Lung (tissue), 12 donors: ENCODE results near the gene RGL1. TPM values are rescaled to one million over a fixed set of nuclear protein-coding genes. Genes with fewer than 3 reads are reported as not detected.
A peak's percentile ranks its signal among the peaks of the same experiment; 100 is the strongest.

Source experiments
- ATAC-seq: fragments of 200-7000 bp; cut with Tn5 transposase; one replicate; pipeline ENCODE4 v1.9.1; 2020; ENCODE audit warnings: moderate number of reproducible peaks; ENCODE audit not compliant: insufficient read depth, low FRiP score
- DNase-seq, 3 donors: peaks; one replicate each; pipeline ENCODE4 v3.0.0-alpha.2; 2013 to 2017
- H3K27ac ChIP-seq, 2 donors: one replicate each; pipeline ENCODE4 v1.5.1; 2013; ENCODE audit warnings: mild to moderate bottlenecking in 2 of 2, moderate library complexity in 2 of 2, control low read depth in 1 of 2, inconsistent platforms in 1 of 2, low read depth in 1 of 2, low read length in 1 of 2
- H3K27me3 ChIP-seq, 3 donors: one replicate each; pipeline ENCODE4 v1.5.1; 2013; ENCODE audit warnings: low read length in 2 of 3; ENCODE audit not compliant: control insufficient read depth in 3 of 3, insufficient read depth in 3 of 3
- H3K36me3 ChIP-seq, 4 donors: one replicate each; pipeline ENCODE4 v1.5.1; 2013; ENCODE audit warnings: low read length in 4 of 4, mild to moderate bottlenecking in 1 of 4, moderate library complexity in 1 of 4; ENCODE audit not compliant: control insufficient read depth in 4 of 4, insufficient read depth in 4 of 4
- H3K4me1 ChIP-seq, 5 donors: one replicate each; pipeline ENCODE4 v1.5.1; 2013; ENCODE audit warnings: low read length in 5 of 5, mild to moderate bottlenecking in 2 of 5, moderate library complexity in 1 of 5; ENCODE audit not compliant: control insufficient read depth in 5 of 5, insufficient read depth in 5 of 5
- H3K4me3 ChIP-seq: one replicate; pipeline ENCODE4 v1.5.1; 2013; ENCODE audit warnings: mild to moderate bottlenecking, control low read depth, moderate library complexity
- H3K9ac ChIP-seq, 2 donors: one replicate each; pipeline ENCODE4 v1.5.1; 2013; ENCODE audit warnings: low read length in 2 of 2, control low read depth in 1 of 2; ENCODE audit not compliant: insufficient read depth in 1 of 2
- H3K9me3 ChIP-seq, 4 donors: one replicate each; pipeline ENCODE4 v1.5.1; 2013; ENCODE audit warnings: low read length in 3 of 4, mild to moderate bottlenecking in 1 of 4, moderate library complexity in 1 of 4; ENCODE audit not compliant: control insufficient read depth in 4 of 4, insufficient read depth in 3 of 4
- CTCF ChIP-seq: IDR thresholded peaks from 2 replicates; pipeline ENCODE4 v1.5.1; 2012; ENCODE audit warnings: mild to moderate bottlenecking; ENCODE audit errors: control extremely low read depth, extremely low read depth
- WGBS, 2 donors: extraction: QIAGEN DNeasy Blood & Tissue Kit; methylation state at CpG; one replicate each; pipeline ENCODE4 v1.1.7; 2013; 5-methylcytosine and 5-hydroxymethylcytosine counted together
- polyA plus RNA-seq, 2 donors: library from polyadenylated mRNA; stranded (reverse); fragments of 200-250 nt; gene quantifications; one replicate each; pipeline ENCODE4 v1.2.1, GENCODE V29; 2013
- total RNA-seq, 2 donors: library from RNA; depleted of rRNA in 1 of 2; stranded (reverse); fragments of >200 nt in 1 of 2; gene quantifications; one replicate each; pipeline ENCODE4 v1.2.1, GENCODE V29; 2014 to 2021
- donor health status: control.
- donor health status: control.
- donor health status: Bipolar disorder and iron deficiency.
- donor health status: healthy.
- donor health status: DM: yes; HTN: yes; CAD: no.

Gene RGL1
- total and polyA plus RNA-seq, 4 donors = 9.6 to 49.4 (median 35.2) TPM

GRCh38 chr1:183777328-183777727 lies 27.6 kb upstream of the RGL1 start:
- 78 to 88% methylated on average over 3 of the region's 3 CpGs for WGBS, 2 donors
- no peak overlapping the region for H3K4me3 ChIP-seq
- H3K9me3 ChIP-seq = peaks cover 0 to 2% (median 0%) of the 10 kb centered on the region in 4 donors
- DNase-seq (peak in 2 of 3 donors; percentile 85 to 88), ATAC-seq (no peak)
- no peaks in the 10 kb centered on the region for H3K27me3 ChIP-seq
- H3K4me1 ChIP-seq = peaks cover 0 to 41% (median 13%) of the 10 kb centered on the region in 5 donors
- no peak for TF ChIP-seq CTCF
- no peak overlapping the region for H3K27ac ChIP-seq
- no peaks in the 10 kb centered on the region for H3K36me3 ChIP-seq
- H3K9ac ChIP-seq = peak overlapping the region in 1 of 2 donors; percentile 0

DNA sequence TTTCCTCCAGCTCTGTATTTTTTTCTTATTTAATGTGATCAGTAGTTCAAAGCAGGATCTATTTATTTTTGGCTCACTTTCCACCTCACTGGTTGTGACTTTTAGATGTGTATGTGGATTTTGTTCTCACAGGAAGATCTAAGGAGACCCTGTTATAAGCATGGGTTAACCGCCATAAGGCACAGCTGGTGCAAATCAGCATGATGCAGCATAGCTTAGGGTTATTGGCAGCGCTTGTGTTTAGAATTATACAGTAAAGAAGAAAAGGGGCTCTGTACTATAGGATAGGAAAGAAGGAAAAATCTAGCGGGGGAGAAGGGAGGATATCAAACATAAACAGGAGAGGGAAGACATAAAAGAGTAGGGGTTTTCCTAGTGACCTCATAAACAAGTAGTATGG lies 26.9 kb upstream of the RGL1 start:
- Histone ChIP-seq H3K4me1 (peaks cover 0 to 41% (median 13%) of the 10 kb centered on the region in 5 donors), H3K9me3 (peaks cover 0 to 2% (median 0%) of the 10 kb centered on the region in 4 donors), H3K4me3 (no peak overlapping the region), H3K27me3 (no peaks in the 10 kb centered on the region), H3K9ac (peak overlapping the region in 1 of 2 donors; percentile 0), H3K36me3 (no peaks in the 10 kb centered on the region), H3K27ac (no peak overlapping the region)
- ATAC-seq (no peak), DNase-seq (peak; percentile 77 to 95 (median 93))
- 81 to 88% methylated on average over 3 of the region's 3 CpGs for WGBS, 2 donors
- TF ChIP-seq CTCF = no peak

- 85 to 94% methylated on average over 4 of the region's 4 CpGs for WGBS, 2 donors
- peak in 1 of 3 donors; percentile 29 for DNase-seq
- no peak for TF ChIP-seq CTCF
- Histone ChIP-seq H3K4me1 (peaks cover 0 to 47% (median 19%) of the 10 kb centered on the region in 5 donors), H3K36me3 (no peaks in the 10 kb centered on the region), H3K27ac (no peak overlapping the region), H3K9me3 (peaks cover 0 to 2% (median 0%) of the 10 kb centered on the region in 4 donors), H3K9ac (peak overlapping the region in 1 of 2 donors; percentile 43), H3K4me3 (no peak overlapping the region), H3K27me3 (no peaks in the 10 kb centered on the region)
- no peak for ATAC-seq
These were observed 26.1 kb upstream of the RGL1 start for GRCh38 chr1:183778568-183779433.
